HepG2 (cell line): ENCODE measurements around the gene PRCD. TPM values are rescaled to one million over a fixed set of nuclear protein-coding genes. Genes with fewer than 3 reads are reported as not detected.

Experiments
- ATAC-seq: fragments of 200-7000 bp; cut with Tn5 transposase; 3 replicates; pipeline ENCODE4 v1.9.1; 2020; ENCODE audit warnings: mild to moderate bottlenecking, moderate library complexity
- BruUV-seq: library from RNA; stranded (reverse); fragments of 400-500 nt; replicated peaks from 2 replicates; lab custom pipeline; 2021; lab: Mats Ljungman, UMichigan
- CTCF ChIA-PET: fragments of 300-600 bp; formaldehyde crosslinking; extraction: SDS; loops from one replicate; lab custom pipeline; 2021; ENCODE audit warnings: low total read pairs, inconsistent platforms, low intra/inter-chr PET ratio; lab: Yijun Ruan, JAX
- POLR2A ChIA-PET: fragments of 350-600 bp; sonication (Branson Sonifier 250); formaldehyde crosslinking; loops from one replicate; lab custom pipeline; 2020; ENCODE audit warnings: antibody characterized with exemption, inconsistent platforms; lab: Yijun Ruan, JAX
- DNase-seq: peaks from one replicate; pipeline ENCODE4 v3.0.0-alpha.2; 2015; ENCODE audit warnings: low spot score
- FAIRE-seq: peaks from 3 replicates; lab custom pipeline; 2011; peaks lifted over from hg19 to GRCh38; lab: Jason Lieb, UNC
- H2AFZ ChIP-seq: one replicate; pipeline ENCODE4 v1.6.1; 2011; ENCODE audit warnings: low read length, inconsistent platforms
- H3K27ac ChIP-seq: fragments of 300-600 bp; 3 replicates; pipeline ENCODE4 v1.8.0; 2011; ENCODE audit warnings: mixed run types, mild to moderate bottlenecking, mixed read lengths, low read length, inconsistent platforms; ENCODE audit not compliant: insufficient read depth; ENCODE audit errors: extremely low read length
- H3K27me3 ChIP-seq, 2 experiments: fragments of 200-600 bp in 1 of 2; 2 replicates in 1 of 2; 3 replicates in 1 of 2; pipeline versions ENCODE4 v1.6.0 to v1.8.0; 2011; ENCODE audit warnings: low read length in 2 of 2, mild to moderate bottlenecking in 2 of 2, moderate library complexity in 2 of 2, inconsistent platforms in 1 of 2; ENCODE audit not compliant: insufficient read depth in 2 of 2, control insufficient read depth in 1 of 2
- H3K36me3 ChIP-seq, 2 experiments: fragments of 200-600 bp in 1 of 2; replicated peaks in 1 of 2; 2 replicates in 1 of 2; 3 replicates in 1 of 2; pipeline versions ENCODE4 v1.5.1 to v1.8.0; 2011; ENCODE audit warnings: low read length in 2 of 2, inconsistent platforms in 1 of 2; ENCODE audit not compliant: insufficient read depth in 2 of 2, control insufficient read depth in 1 of 2
- H3K4me1 ChIP-seq: 2 replicates; pipeline ENCODE4 v1.5.1; 2012; ENCODE audit warnings: low read length, inconsistent platforms; ENCODE audit not compliant: insufficient read depth
- H3K4me2 ChIP-seq: 2 replicates; pipeline ENCODE4 v1.6.0; 2011; ENCODE audit warnings: low read depth, low read length, inconsistent platforms
- H3K4me3 ChIP-seq, 3 experiments: fragments of 200-600 bp in 1 of 3; sonication (generic), shearing (Covaris generic) in 1 of 3; replicated peaks in 1 of 3; 2 replicates each; pipeline ENCODE4 v1.5.1; 2011 to 2016; ENCODE audit warnings: low read length in 3 of 3, inconsistent platforms in 2 of 3, low read depth in 2 of 3, mild to moderate bottlenecking in 2 of 3, control low read depth in 1 of 3, mixed read lengths in 1 of 3; ENCODE audit not compliant: insufficient read depth in 1 of 3
- H3K79me2 ChIP-seq: one replicate; pipeline ENCODE4 v1.6.1; 2011; ENCODE audit warnings: low read length, inconsistent platforms; ENCODE audit not compliant: insufficient read depth
- H3K9ac ChIP-seq: 2 replicates; pipeline ENCODE4 v1.6.0; 2011; ENCODE audit warnings: mild to moderate bottlenecking, low read depth, low read length, inconsistent platforms; ENCODE audit not compliant: insufficient read depth
- H3K9me3 ChIP-seq: 2 replicates; pipeline ENCODE4 v1.5.1; 2012; ENCODE audit warnings: mild to moderate bottlenecking, low read length
- H4K20me1 ChIP-seq: 2 replicates; pipeline ENCODE4 v1.6.0; 2011; ENCODE audit warnings: inconsistent platforms, mild to moderate bottlenecking, low read length, moderate library complexity; ENCODE audit not compliant: insufficient read depth
- CHD4 ChIP-seq: fragments of 200-600 bp; sonication (generic); IDR thresholded peaks from 2 replicates; pipeline ENCODE4 v1.7.0; 2017; ENCODE audit warnings: mild to moderate bottlenecking, low read length, borderline replicate concordance
- MTA1 ChIP-seq: sonication (generic); formaldehyde crosslinking; IDR thresholded peaks from 2 replicates; pipeline ENCODE4 v1.4.0; 2020; ENCODE audit warnings: missing genetic modification reagents, mild to moderate bottlenecking, borderline replicate concordance
- NONO ChIP-seq, 2 experiments: fragments of 450-650 bp in 1 of 2; sonication (generic) in 1 of 2; formaldehyde crosslinking in 1 of 2; IDR thresholded peaks in 1 of 2; conservative IDR thresholded peaks in 1 of 2; 2 replicates each; pipeline versions ENCODE4 v1.6.1 to v1.8.0; 2017 to 2022; ENCODE audit warnings: mild to moderate bottlenecking in 1 of 2, missing genetic modification reagents in 1 of 2, moderate library complexity in 1 of 2
- RAD21 ChIP-seq: fragments of 450-650 bp; formaldehyde crosslinking; IDR thresholded peaks from 2 replicates; pipeline ENCODE4 v1.5.0; 2020; ENCODE audit warnings: mild to moderate bottlenecking
- RXRA ChIP-seq: sonication (generic); formaldehyde crosslinking; IDR thresholded peaks from 2 replicates; pipeline ENCODE4 v1.5.1; 2020; ENCODE audit warnings: missing genetic modification reagents
- ZNF318 ChIP-seq: sonication (generic); formaldehyde crosslinking; IDR thresholded peaks from 2 replicates; pipeline ENCODE4 v1.4.0; 2020; ENCODE audit warnings: mild to moderate bottlenecking, missing genetic modification reagents
- ZNF687 ChIP-seq: sonication (generic); formaldehyde crosslinking; IDR thresholded peaks from 2 replicates; pipeline ENCODE4 v1.5.1; 2020; ENCODE audit warnings: mild to moderate bottlenecking, missing genetic modification reagents, moderate library complexity
- ZSCAN25 ChIP-seq: sonication (generic); formaldehyde crosslinking; IDR thresholded peaks from 2 replicates; pipeline ENCODE4 v1.8.0; 2022; ENCODE audit warnings: mild to moderate bottlenecking, missing genetic modification reagents
- WGBS: methylation state at CpG from one replicate; pipeline ENCODE4 v1.1.6; 2017; ENCODE audit warnings: low lambda C conversion rate; 5-methylcytosine and 5-hydroxymethylcytosine counted together
- in situ Hi-C: cut with HindIII; loops from 2 replicates; pipeline ENCODE4 v1.10.0; 2017; ENCODE audit warnings: low pct_unique_long_range_greater_than_20kb; ENCODE audit not compliant: extremely low pct_ligation_motif_present
- intact Hi-C: fragments of 100-400 bp; cut with micrococcal nuclease; formaldehyde crosslinking; loops from one replicate; pipeline ENCODE4 v1.10.0; 2022; ENCODE audit not compliant: unreplicated experiment
- polyA plus RNA-seq, 8 experiments: library from polyadenylated mRNA; depleted of rRNA in 3 of 8; stranded (reverse) in 7 of 8; unstranded in 1 of 8; fragments of >200 nt; fragmentation: Illumina TruSeq in 4 of 8; extraction: Trizol in 4 of 8; gene quantifications; 2 replicates each; pipeline versions ENCODE4 v1.2.1 to v1.2.3, GENCODE V29; 2011 to 2016; ENCODE audit warnings: low read depth in 4 of 8, missing spikeins in 1 of 8, mixed read lengths in 1 of 8; ENCODE audit not compliant: insufficient read depth in 1 of 8
- total RNA-seq, 5 experiments: library from RNA; depleted of rRNA; stranded (reverse); fragments of >200 nt; fragmentation: Illumina TruSeq; extraction: Trizol; gene quantifications; 2 replicates each; pipeline ENCODE4 v1.2.3, GENCODE V29; 2016; ENCODE audit warnings: low read depth in 1 of 5

PRCD gene
- total and polyA plus RNA-seq, 2 of the 13 experiments (the other 11 are each of a cell fraction or from before 2014, with no cell fraction given), result 0.51 TPM; not detected in 1

GRCh38 chr17:76554131-76554530 is 14.3 kb downstream of the PRCD start (continued):
- peak; percentile 67 for TF ChIP-seq ZNF687 (CRISPR knock-in tag)
- TF ChIP-seq ZSCAN25 (CRISPR knock-in tag), result no peak

- FAIRE-seq (no peak), ATAC-seq (peak; percentile 49), DNase-seq (peak; percentile 53)
- H4K20me1 ChIP-seq, result peaks cover 39% of the 10 kb centered on the region
- CTCF ChIA-PET, result interaction anchor here (1.4 to 2.9 kb wide), 3 partner anchors 25 to 67 kb away, joined by 3 to 19 read pairs (median 11); no protein-coding TSS in a partner anchor
- H3K4me1 ChIP-seq, result peaks cover 67% of the 10 kb centered on the region
- no peaks in the 10 kb centered on the region; a peak in 1 of 5 replicates for H3K27me3 ChIP-seq
- peaks cover 3 to 20% of the 10 kb centered on the region in 2 experiments for H3K36me3 ChIP-seq
- peak overlapping the region; percentile 82 for H3K4me2 ChIP-seq
- in situ Hi-C loops (loop anchor here (5.0 kb wide), 1 partner anchor 35 kb away; no protein-coding TSS in a partner anchor), intact Hi-C loops (loop anchor here (5.0 to 10.0 kb wide), 2 partner anchors 55 to 148 kb away; no protein-coding TSS in a partner anchor)
- peak overlapping the region; percentile 90 for H3K27ac ChIP-seq
- H3K4me3 ChIP-seq, result peak overlapping the region; percentile 60 to 89 (median 67)
- H3K9me3 ChIP-seq, result no peaks in the 10 kb centered on the region
- TSS peak; percentile 85 for BruUV-seq
- peak overlapping the region; percentile 98 for H3K9ac ChIP-seq
- peaks cover 46% of the 10 kb centered on the region for H3K79me2 ChIP-seq
- peak overlapping the region; percentile 81 for H2AFZ ChIP-seq
- POLR2A ChIA-PET, result interaction anchor here (0.6 to 6.5 kb wide), 39 partner anchors 8 to 564 kb away, joined by 3 to 129 read pairs (median 5); partner anchors contain the start of genes MXRA7, PRCD and ST6GALNAC2
- WGBS, result 8% methylated on average over 30 of the region's 30 CpGs
- TF ChIP-seq NONO (IDR thresholded peaks at IDR 0.05), result no peak
- TF ChIP-seq NONO (CRISPR knock-in tag; conservative IDR thresholded peaks at IDR 0.05), result no peak
- TF ChIP-seq MTA1 (CRISPR knock-in tag), result no peak
- no peak; the same call in 1 of the 2 replicates for TF ChIP-seq CHD4
- no peak for TF ChIP-seq RXRA (CRISPR knock-in tag)
- TF ChIP-seq ZNF318, result no peak
- peak; percentile 8; the same call in 1 of the 2 replicates for TF ChIP-seq RAD21 (CRISPR knock-in tag)
Observed at GRCh38 chr17:76556765-76557367, 17.0 kb downstream of the PRCD start.
